NCI-H2196 (cell line): ENCODE data around the gene UBASH3B.
"Not testable (repeated sequence)": the region's sequence is repeated elsewhere in the genome, so short reads cannot be mapped to it uniquely, and the experiment has no call there.

Experiments used
- DNase-seq: peaks from one replicate; lab custom pipeline; 2025; ENCODE audit not compliant: unreplicated experiment; lab: John Stamatoyannopoulos, UW

The UBASH3B gene

GRCh38 chr11:122847466-122847865, 191.9 kb downstream of the UBASH3B start:
- DNase-seq, result no peak

GRCh38 chr11:122848186-122848585, 192.7 kb downstream of the UBASH3B start:
- DNase-seq, result no peak

- DNase-seq, result no peak
These were observed 194.6 kb downstream of the UBASH3B start for GRCh38 chr11:122850076-122850631.

- no peak for DNase-seq
These were observed 195.9 kb downstream of the UBASH3B start for GRCh38 chr11:122851366-122851966.

GRCh38 chr11:122852074-122852795, 196.7 kb downstream of the UBASH3B start:
- no peak for DNase-seq

GRCh38 chr11:122852796-122853160, 197.3 kb downstream of the UBASH3B start:
- no peak for DNase-seq

- no peak for DNase-seq
These were observed 197.7 kb downstream of the UBASH3B start for GRCh38 chr11:122853261-122853660.

GRCh38 chr11:122853971-122854446, 198.5 kb downstream of the UBASH3B start:
- DNase-seq, result peak; percentile 76

GRCh38 chr11:122861631-122862030, 206.1 kb downstream of the UBASH3B start:
- DNase-seq, result no peak

GRCh38 chr11:122862091-122862490, 206.6 kb downstream of the UBASH3B start:
- DNase-seq, result no peak

GRCh38 chr11:122863154-122863553, 207.6 kb downstream of the UBASH3B start:
- DNase-seq, result not testable (repeated sequence)

GRCh38 chr11:122863704-122864326, 208.3 kb downstream of the UBASH3B start:
- DNase-seq, result peak; percentile 59
